KMS-11 (cell line): Measurements from ENCODE around the gene TMEM69.
"Not testable (repeated sequence)": the region's sequence is repeated elsewhere in the genome, so short reads cannot be mapped to it uniquely, and the experiment has no call there.

Source experiments
- H2AFZ ChIP-seq: fragments of 200-600 bp; sonication (generic); 2 replicates; pipeline ENCODE4 v1.6.1; 2016; ENCODE audit warnings: antibody characterized with exemption, mixed run types, low read depth
- H3K27ac ChIP-seq: fragments of 200-600 bp; sonication (generic); 2 replicates; pipeline ENCODE4 v1.6.1; 2016; ENCODE audit warnings: mild to moderate bottlenecking, mixed run types
- H3K27me3 ChIP-seq: fragments of 200-600 bp; sonication (generic); 2 replicates; pipeline ENCODE4 v1.6.1; 2017; ENCODE audit warnings: mild to moderate bottlenecking, low read depth, mixed run types, moderate library complexity; ENCODE audit not compliant: insufficient read depth
- H3K36me3 ChIP-seq: fragments of 200-600 bp; sonication (generic); 2 replicates; pipeline ENCODE4 v1.6.1; 2017; ENCODE audit warnings: mild to moderate bottlenecking, mixed run types; ENCODE audit not compliant: insufficient read depth
- H3K4me1 ChIP-seq: fragments of 200-600 bp; sonication (generic); 2 replicates; pipeline ENCODE4 v1.6.1; 2016; ENCODE audit warnings: mild to moderate bottlenecking, low read depth, mixed run types; ENCODE audit not compliant: poor library complexity, severe bottlenecking
- H3K4me2 ChIP-seq: fragments of 200-600 bp; sonication (generic); 2 replicates; pipeline ENCODE4 v1.7.0; 2016; ENCODE audit warnings: mild to moderate bottlenecking, mixed run types
- H3K4me3 ChIP-seq: fragments of 200-600 bp; sonication (generic); IDR thresholded peaks from 2 replicates; pipeline ENCODE4 v1.6.1; 2017; ENCODE audit warnings: low read depth, low read length, mixed read lengths; ENCODE audit not compliant: insufficient read depth
- H3K79me2 ChIP-seq: fragments of 200-600 bp; sonication (generic); 2 replicates; pipeline ENCODE4 v1.6.1; 2016; ENCODE audit warnings: low read depth, mixed run types; ENCODE audit not compliant: insufficient read depth
- H3K9ac ChIP-seq: fragments of 200-600 bp; sonication (generic); 2 replicates; pipeline ENCODE4 v1.6.1; 2016; ENCODE audit warnings: mild to moderate bottlenecking, mixed run types
- H4K20me1 ChIP-seq: fragments of 200-600 bp; sonication (generic); 2 replicates; pipeline ENCODE4 v1.6.1; 2016; ENCODE audit warnings: mild to moderate bottlenecking, mixed run types; ENCODE audit not compliant: insufficient read depth
- TF ChIP-seq, protein P1 (sequence below): fragments of 200-600 bp; sonication (generic); conservative IDR thresholded peaks from 2 replicates; pipeline ENCODE4 v1.6.1; 2017; ENCODE audit warnings: low read depth, mild to moderate bottlenecking, antibody characterized with exemption, low read length, moderate library complexity, mixed read lengths

TMEM69 gene

DNA sequence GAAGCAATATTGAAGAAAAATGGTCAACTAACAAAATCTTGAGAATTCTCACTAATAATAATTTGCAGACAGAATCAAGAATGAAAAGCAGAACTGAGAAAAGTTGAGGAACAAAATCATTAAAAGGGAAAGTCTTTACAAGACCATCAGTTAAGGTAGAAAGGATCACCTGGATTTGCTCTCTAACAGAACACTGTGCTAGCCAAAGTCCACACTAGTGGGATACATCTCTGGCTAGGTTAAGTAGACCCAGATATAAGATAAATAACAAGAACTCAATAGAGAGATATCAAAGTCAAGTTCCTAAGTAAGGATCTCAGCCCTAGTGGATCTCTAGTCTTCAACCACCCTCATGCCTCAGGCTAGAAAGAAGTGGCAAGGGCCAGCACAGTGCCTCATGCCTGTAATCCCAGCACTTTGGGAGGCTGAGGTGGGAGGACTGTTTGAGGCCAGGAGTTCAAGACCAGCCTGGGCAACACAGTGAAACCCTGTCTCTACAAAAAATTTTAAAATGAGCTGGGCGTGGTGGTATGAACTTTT, 42.9 kb downstream of the TMEM69 start:
- Histone ChIP-seq H3K4me3 (no peak overlapping the region), H3K4me1 (no peaks in the 10 kb centered on the region), H3K4me2 (no peak overlapping the region), H3K27me3 (no peaks in the 10 kb centered on the region), H3K27ac (no peak overlapping the region), H4K20me1 (no peaks in the 10 kb centered on the region), H3K36me3 (no peaks in the 10 kb centered on the region), H3K9ac (no peak overlapping the region), H2AFZ (no peak overlapping the region), H3K79me2 (no peaks in the 10 kb centered on the region)
- TF ChIP-seq, protein P1, sequence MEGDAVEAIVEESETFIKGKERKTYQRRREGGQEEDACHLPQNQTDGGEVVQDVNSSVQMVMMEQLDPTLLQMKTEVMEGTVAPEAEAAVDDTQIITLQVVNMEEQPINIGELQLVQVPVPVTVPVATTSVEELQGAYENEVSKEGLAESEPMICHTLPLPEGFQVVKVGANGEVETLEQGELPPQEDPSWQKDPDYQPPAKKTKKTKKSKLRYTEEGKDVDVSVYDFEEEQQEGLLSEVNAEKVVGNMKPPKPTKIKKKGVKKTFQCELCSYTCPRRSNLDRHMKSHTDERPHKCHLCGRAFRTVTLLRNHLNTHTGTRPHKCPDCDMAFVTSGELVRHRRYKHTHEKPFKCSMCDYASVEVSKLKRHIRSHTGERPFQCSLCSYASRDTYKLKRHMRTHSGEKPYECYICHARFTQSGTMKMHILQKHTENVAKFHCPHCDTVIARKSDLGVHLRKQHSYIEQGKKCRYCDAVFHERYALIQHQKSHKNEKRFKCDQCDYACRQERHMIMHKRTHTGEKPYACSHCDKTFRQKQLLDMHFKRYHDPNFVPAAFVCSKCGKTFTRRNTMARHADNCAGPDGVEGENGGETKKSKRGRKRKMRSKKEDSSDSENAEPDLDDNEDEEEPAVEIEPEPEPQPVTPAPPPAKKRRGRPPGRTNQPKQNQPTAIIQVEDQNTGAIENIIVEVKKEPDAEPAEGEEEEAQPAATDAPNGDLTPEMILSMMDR: no peak

- H3K9ac ChIP-seq: no peak overlapping the region
- H3K27ac ChIP-seq: no peak overlapping the region
These were observed 51.2 kb downstream of the TMEM69 start for GRCh38 chr1:45739137-45739536.

DNA sequence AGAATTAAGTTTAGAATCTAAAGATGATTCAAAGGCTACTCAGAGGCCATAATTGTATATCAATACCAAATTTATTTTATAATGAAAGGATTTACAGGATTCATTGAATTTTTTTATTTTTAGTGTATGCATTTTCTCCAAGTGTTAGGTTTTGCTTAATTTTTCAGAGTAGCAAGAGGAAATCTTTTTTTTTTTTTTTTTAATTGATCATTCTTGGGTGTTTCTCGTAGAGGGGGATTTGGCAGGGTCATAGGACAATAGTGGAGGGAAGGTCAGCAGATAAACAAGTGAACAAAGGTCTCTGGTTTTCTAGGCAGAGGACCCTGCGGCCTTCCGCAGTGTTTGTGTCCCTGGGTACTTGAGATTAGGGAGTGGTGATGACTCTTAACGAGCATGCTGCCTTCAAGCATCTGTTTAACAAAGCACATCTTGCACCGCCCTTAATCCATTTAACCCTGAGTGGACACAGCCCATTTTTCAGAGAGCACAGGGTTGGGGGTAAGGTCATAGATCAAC, 51.7 kb downstream of the TMEM69 start:
- not testable (repeated sequence) for H3K27ac ChIP-seq, H3K4me2 ChIP-seq, H3K9ac ChIP-seq, H3K4me3 ChIP-seq, H3K4me1 ChIP-seq, H4K20me1 ChIP-seq, H3K27me3 ChIP-seq, H2AFZ ChIP-seq, H3K79me2 ChIP-seq, H3K36me3 ChIP-seq

More at GRCh38 chr1:45739137-45739536, 51.2 kb downstream of the TMEM69 start:
- TF ChIP-seq, protein P1: no peak
- no peak overlapping the region for H2AFZ ChIP-seq
- H4K20me1 ChIP-seq: no peaks in the 10 kb centered on the region
- no peaks in the 10 kb centered on the region for H3K4me1 ChIP-seq
- no peaks in the 10 kb centered on the region for H3K36me3 ChIP-seq
- H3K79me2 ChIP-seq: no peaks in the 10 kb centered on the region
- H3K27me3 ChIP-seq: no peaks in the 10 kb centered on the region
- no peak overlapping the region for H3K4me2 ChIP-seq
- no peak overlapping the region for H3K4me3 ChIP-seq
